Caco-2 (cell line): ENCODE measurements around the gene HBP1. TPM values are rescaled to one million over a fixed set of nuclear protein-coding genes. Genes with fewer than 3 reads are reported as not detected.

ENCODE experiments used
- Bru-seq: library from RNA; stranded (reverse); fragments of 400-500 nt; gene quantifications from one replicate; lab custom pipeline; 2021; lab: Mats Ljungman, UMichigan
- BruChase-seq, 2 experiments: library from RNA; stranded (reverse); fragments of 400-500 nt; gene quantifications; one replicate each; lab custom pipeline; 2021; lab: Mats Ljungman, UMichigan
- BruUV-seq: library from RNA; stranded (reverse); fragments of 400-500 nt; replicated peaks from 2 replicates; lab custom pipeline; 2021; lab: Mats Ljungman, UMichigan
- CTCF ChIA-PET: fragments of 300-600 bp; sonication (Branson Sonifier 250); formaldehyde crosslinking; loops from one replicate; lab custom pipeline; 2022; ENCODE audit warnings: antibody characterized with exemption; lab: Charles Lee
- POLR2A ChIA-PET: fragments of 300-600 bp; sonication (Branson Sonifier 250); formaldehyde crosslinking; loops from one replicate; lab custom pipeline; 2022; ENCODE audit warnings: antibody characterized with exemption; lab: Charles Lee
- DNase-seq, 2 experiments: peaks; one replicate each; pipeline versions ENCODE4 v3.0.0 to v3.0.0-alpha.2; 2020 to 2022
- H3K27me3 ChIP-seq: replicated peaks from 2 replicates; pipeline ENCODE4 v1.6.0; 2011; ENCODE audit warnings: low read length; ENCODE audit not compliant: control insufficient read depth, insufficient read depth
- H3K36me3 ChIP-seq: 2 replicates; pipeline ENCODE4 v1.5.1; 2011; ENCODE audit warnings: low read length; ENCODE audit not compliant: control insufficient read depth, insufficient read depth
- H3K4me1 ChIP-seq: fragments of 250-450 bp; sonication (Bioruptor Pico); 2 replicates; pipeline ENCODE4 v1.5.1; 2020; ENCODE audit warnings: mild to moderate bottlenecking
- H3K4me3 ChIP-seq: 2 replicates; pipeline ENCODE4 v1.5.1; 2011; ENCODE audit warnings: low read depth, mild to moderate bottlenecking, control low read depth, low read length
- H3K9me3 ChIP-seq: fragments of 250-450 bp; sonication (Bioruptor Pico); 2 replicates; pipeline ENCODE4 v1.5.1; 2020; ENCODE audit warnings: mild to moderate bottlenecking, moderate library complexity
- H3K27ac Mint-ChIP-seq: one replicate; pipeline ENCODE4 v1.8.0; 2022; ENCODE audit warnings: mixed read lengths; ENCODE audit not compliant: unreplicated experiment
- H3K27me3 Mint-ChIP-seq: one replicate; pipeline ENCODE4 v1.8.0; 2022; ENCODE audit warnings: mixed read lengths; ENCODE audit not compliant: insufficient read depth, unreplicated experiment
- H3K36me3 Mint-ChIP-seq: one replicate; pipeline ENCODE4 v1.8.0; 2022; ENCODE audit warnings: mild to moderate bottlenecking, mixed read lengths; ENCODE audit not compliant: insufficient read depth, unreplicated experiment
- H3K4me1 Mint-ChIP-seq: one replicate; pipeline ENCODE4 v1.8.0; 2022; ENCODE audit warnings: low read depth, mixed read lengths; ENCODE audit not compliant: unreplicated experiment
- H3K4me3 Mint-ChIP-seq: one replicate; pipeline ENCODE4 v1.8.0; 2022; ENCODE audit warnings: mild to moderate bottlenecking, moderate library complexity, mixed read lengths; ENCODE audit not compliant: unreplicated experiment
- H3K9me3 Mint-ChIP-seq: one replicate; pipeline ENCODE4 v1.8.0; 2022; ENCODE audit warnings: mixed read lengths; ENCODE audit not compliant: unreplicated experiment
- CTCF ChIP-seq, 2 experiments: fragments of 200-600 bp in 1 of 2; IDR thresholded peaks; 1 replicate in 1 of 2; 2 replicates in 1 of 2; pipeline versions ENCODE4 v1.5.1 to v1.8.0; 2011 to 2022; ENCODE audit warnings: antibody characterized with exemption in 1 of 2, control low read depth in 1 of 2, inconsistent platforms in 1 of 2, low read depth in 1 of 2, low read length in 1 of 2, mild to moderate bottlenecking in 1 of 2, moderate library complexity in 1 of 2; ENCODE audit not compliant: insufficient read depth in 1 of 2, severe bottlenecking in 1 of 2, unreplicated experiment in 1 of 2
- intact Hi-C: fragments of 100-400 bp; cut with micrococcal nuclease; formaldehyde crosslinking; loops from one replicate; pipeline ENCODE4 v1.10.0; 2022; ENCODE audit not compliant: unreplicated experiment
- long read RNA-seq: library from polyadenylated mRNA; stranded (forward); transcript quantifications from one replicate; pipeline ENCODE4 v2.0.0, GENCODE V29; 2022
- total RNA-seq: library from RNA; stranded (reverse); gene quantifications from 2 replicates; pipeline ENCODE4 v1.2.3, GENCODE V29; 2022

Gene HBP1
- total RNA-seq (24.2 and 25.5 TPM in 2 replicates), Bru-seq, nascent RNA (percentile 76 among the genes with signal in this experiment), BruChase-seq, experiment 1, labeled RNA remaining after a 2-hour chase (percentile 67 among the genes with signal in this experiment), BruChase-seq, experiment 2, labeled RNA remaining after a 6-hour chase (percentile 57 among the genes with signal in this experiment)
- long read RNA-seq, transcript HBP1-208 (11 exons, 2,704 nt): major isoform, 18 of 32 reads
- long read RNA-seq, partial matches to known transcripts: 6 of 32 reads
- long read RNA-seq, other reads (novel, unspliced or antisense): 4 of 32 reads

GRCh38 chr7:107168233-107169119 lies at the start of gene HBP1:
TSS of gene HBP1 (plus strand) at chr7:107169003. CDS start at chr7:107179894, 10,891 bp downstream.
- Histone ChIP-seq H3K9me3 (no peaks in the 10 kb centered on the region), H3K4me1 (no peaks in the 10 kb centered on the region), H3K27me3 (no peaks in the 10 kb centered on the region), H3K4me3 (peak within 1 kb of the TSS; percentile 92), H3K36me3 (no peaks in the 10 kb centered on the region)
- H3K36me3 Mint-ChIP-seq: peaks cover 27% of the 10 kb centered on the region
- peak within 1 kb of the TSS; percentile 93 for H3K27ac Mint-ChIP-seq
- peaks cover 6% of the 10 kb centered on the region for H3K4me1 Mint-ChIP-seq
- CTCF ChIA-PET: interaction anchor here (0.6 to 2.5 kb wide), 11 partner anchors 16 to 1463 kb away, joined by 3 to 12 read pairs (median 5); partner anchors contain the start of genes CBLL1 and CCDC71L
- DNase-seq: peak; percentile 98 to 99
- TF ChIP-seq CTCF (IDR thresholded peaks at IDR 0.05; ENCODE audit: insufficient read depth in 1 of 2, low read depth in 1 of 2, low read length in 1 of 2, severe bottlenecking in 1 of 2, unreplicated experiment in 1 of 2): no peak
- H3K9me3 Mint-ChIP-seq: no peaks in the 10 kb centered on the region
- POLR2A ChIA-PET: interaction anchor here (0.5 to 1.3 kb wide), 10 partner anchors 12 to 1739 kb away, joined by 3 to 7 read pairs (median 4); partner anchors contain the start of genes COG5 and DUS4L
- H3K4me3 Mint-ChIP-seq: peak within 1 kb of the TSS; percentile 85
- BruUV-seq: no TSS peak
- intact Hi-C loops: loop anchor here (1.0 to 10.0 kb wide), 3 partner anchors 16 to 884 kb away; partner anchors contain the start of gene NAMPT
- H3K27me3 Mint-ChIP-seq: no peaks in the 10 kb centered on the region

- no peaks in the 10 kb centered on the region for H3K4me1 Mint-ChIP-seq
Measured at GRCh38 chr7:107119376-107120105, 49.3 kb upstream of the HBP1 start.

More at GRCh38 chr7:107119376-107120105, 49.3 kb upstream of the HBP1 start:
- DNase-seq: no peak
- Mint-ChIP-seq H3K4me3 (no peak overlapping the region), H3K9me3 (no peaks in the 10 kb centered on the region), H3K27me3 (peaks cover 9% of the 10 kb centered on the region), H3K27ac (no peak overlapping the region), H3K36me3 (no peaks in the 10 kb centered on the region)
- TF ChIP-seq CTCF (IDR thresholded peaks at IDR 0.05; ENCODE audit: insufficient read depth in 1 of 2, low read depth in 1 of 2, low read length in 1 of 2, severe bottlenecking in 1 of 2, unreplicated experiment in 1 of 2): no peak
- intact Hi-C loops: no loop called here
- Histone ChIP-seq H3K4me1 (no peaks in the 10 kb centered on the region), H3K4me3 (no peak overlapping the region), H3K36me3 (no peaks in the 10 kb centered on the region), H3K27me3 (no peaks in the 10 kb centered on the region; the same call in 1 of the 2 replicates), H3K9me3 (no peaks in the 10 kb centered on the region)
- BruUV-seq: no TSS peak
- POLR2A ChIA-PET: no interaction called here
- CTCF ChIA-PET: no interaction called here
